OCI-LY3 (cell line): ENCODE data around the gene KRTAP5-11.

Experiments
- H2AFZ ChIP-seq: fragments of 200-600, 300-600 bp; shearing (Covaris generic); 2 replicates; pipeline ENCODE4 v1.6.0; 2014; ENCODE audit warnings: antibody characterized with exemption, low read depth, low read length
- H3K27ac ChIP-seq: fragments of 200-600, 300-600 bp; sonication (generic); 2 replicates; pipeline ENCODE4 v1.5.1; 2014; ENCODE audit warnings: mild to moderate bottlenecking, low read length, moderate library complexity, mixed read lengths
- H3K27me3 ChIP-seq: fragments of 200-600, 300-600 bp; sonication (generic); 2 replicates; pipeline ENCODE4 v1.6.1; 2014; ENCODE audit warnings: low read depth, low read length, mixed read lengths
- H3K36me3 ChIP-seq: fragments of 200-600, 300-600 bp; sonication (generic); replicated peaks from 2 replicates; pipeline ENCODE3; 2014; ENCODE audit warnings: low read depth, low read length, mixed read lengths
- H3K4me1 ChIP-seq: fragments of 300-600, 200-600 bp; sonication (generic); 2 replicates; pipeline ENCODE4 v1.6.1; 2014; ENCODE audit warnings: low read length, mixed read lengths
- H3K4me2 ChIP-seq: fragments of 200-600, 300-600 bp; sonication (generic); 2 replicates; pipeline ENCODE4 v1.6.1; 2014; ENCODE audit warnings: low read length, mixed read lengths
- H3K4me3 ChIP-seq: fragments of 300-600, 200-600 bp; sonication (generic); 2 replicates; pipeline ENCODE4 v1.5.1; 2014; ENCODE audit warnings: antibody characterized with exemption, mild to moderate bottlenecking, low read length, moderate library complexity
- H3K79me2 ChIP-seq: fragments of 300-600, 200-600 bp; shearing (Covaris generic); 2 replicates; pipeline ENCODE4 v1.6.1; 2014; ENCODE audit warnings: mild to moderate bottlenecking, low read length, mixed read lengths
- H3K9ac ChIP-seq: fragments of 300-600, 200-600 bp; shearing (Covaris generic); 2 replicates; pipeline ENCODE4 v1.6.0; 2014; ENCODE audit warnings: mild to moderate bottlenecking, low read length, moderate library complexity
- H3K9me3 ChIP-seq: fragments of 200-600, 300-600 bp; shearing (Covaris generic); 2 replicates; pipeline ENCODE4 v1.6.1; 2014; ENCODE audit warnings: low read length, mixed read lengths; ENCODE audit not compliant: insufficient read depth
- H4K20me1 ChIP-seq: fragments of 200-600, 300-600 bp; sonication (generic); 2 replicates; pipeline ENCODE4 v1.6.1; 2016; ENCODE audit warnings: low read length, mixed read lengths; ENCODE audit not compliant: insufficient read depth
- EZH2phosphoT487 ChIP-seq: fragments of 200-600 bp; shearing (Covaris generic); IDR thresholded peaks from 2 replicates; pipeline ENCODE4 v1.6.1; 2018; ENCODE audit warnings: antibody characterized with exemption, mixed run types, low read depth
- TF ChIP-seq, protein P1 (sequence below): fragments of 200-600, 300-600 bp; sonication (generic); IDR thresholded peaks from 2 replicates; pipeline ENCODE4 v1.5.1; 2014; ENCODE audit warnings: antibody characterized with exemption, low read length, low read depth

KRTAP5-11 gene

DNA sequence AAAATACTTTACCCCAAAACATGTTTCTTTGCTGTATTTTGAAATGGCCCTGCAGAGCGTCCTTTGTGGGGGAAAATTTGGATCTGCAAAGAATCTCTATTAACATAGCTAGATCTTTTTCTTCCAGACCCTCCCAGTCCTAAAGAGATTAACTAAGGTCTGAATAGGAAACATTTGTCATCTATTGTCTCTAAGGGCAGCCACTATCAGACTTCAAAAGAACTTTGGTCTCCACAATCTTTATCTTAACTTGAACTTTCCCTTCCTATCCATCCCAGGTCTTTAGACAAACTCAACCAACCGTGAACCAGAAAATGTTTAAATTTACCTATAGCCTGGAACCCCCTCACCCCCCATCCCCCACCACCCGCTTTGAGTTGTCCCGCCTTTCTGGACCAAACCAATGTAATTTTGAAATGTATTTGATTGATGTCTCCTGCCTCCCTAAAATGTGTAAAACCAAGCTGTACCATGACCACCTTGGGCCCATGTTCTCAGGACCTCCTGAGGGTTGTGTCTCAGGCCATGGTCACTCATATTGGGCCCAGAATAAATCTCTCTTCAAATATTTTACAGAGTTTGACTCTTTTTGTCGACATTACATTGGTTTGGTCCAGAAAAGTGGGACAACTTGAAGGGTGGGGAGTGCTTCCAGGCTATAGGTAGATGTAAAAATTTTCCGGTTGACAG, 38.0 kb downstream of the KRTAP5-11 start:
- no peak overlapping the region for H3K27ac ChIP-seq
- peaks cover 3% of the 10 kb centered on the region for H3K36me3 ChIP-seq
- H3K27me3 ChIP-seq = peaks cover 24% of the 10 kb centered on the region
- H3K79me2 ChIP-seq = no peaks in the 10 kb centered on the region
- no peak overlapping the region for H3K4me2 ChIP-seq
- H3K9ac ChIP-seq = no peak overlapping the region
- no peaks in the 10 kb centered on the region for H4K20me1 ChIP-seq
- H3K4me1 ChIP-seq = peaks cover 29% of the 10 kb centered on the region
- TF ChIP-seq, protein P1, sequence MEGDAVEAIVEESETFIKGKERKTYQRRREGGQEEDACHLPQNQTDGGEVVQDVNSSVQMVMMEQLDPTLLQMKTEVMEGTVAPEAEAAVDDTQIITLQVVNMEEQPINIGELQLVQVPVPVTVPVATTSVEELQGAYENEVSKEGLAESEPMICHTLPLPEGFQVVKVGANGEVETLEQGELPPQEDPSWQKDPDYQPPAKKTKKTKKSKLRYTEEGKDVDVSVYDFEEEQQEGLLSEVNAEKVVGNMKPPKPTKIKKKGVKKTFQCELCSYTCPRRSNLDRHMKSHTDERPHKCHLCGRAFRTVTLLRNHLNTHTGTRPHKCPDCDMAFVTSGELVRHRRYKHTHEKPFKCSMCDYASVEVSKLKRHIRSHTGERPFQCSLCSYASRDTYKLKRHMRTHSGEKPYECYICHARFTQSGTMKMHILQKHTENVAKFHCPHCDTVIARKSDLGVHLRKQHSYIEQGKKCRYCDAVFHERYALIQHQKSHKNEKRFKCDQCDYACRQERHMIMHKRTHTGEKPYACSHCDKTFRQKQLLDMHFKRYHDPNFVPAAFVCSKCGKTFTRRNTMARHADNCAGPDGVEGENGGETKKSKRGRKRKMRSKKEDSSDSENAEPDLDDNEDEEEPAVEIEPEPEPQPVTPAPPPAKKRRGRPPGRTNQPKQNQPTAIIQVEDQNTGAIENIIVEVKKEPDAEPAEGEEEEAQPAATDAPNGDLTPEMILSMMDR = no peak
- no peak for TF ChIP-seq EZH2phosphoT487
- H2AFZ ChIP-seq = no peak overlapping the region
- H3K9me3 ChIP-seq = peaks cover 9% of the 10 kb centered on the region; the same call in 1 of the 2 replicates
- H3K4me3 ChIP-seq = no peak overlapping the region

DNA sequence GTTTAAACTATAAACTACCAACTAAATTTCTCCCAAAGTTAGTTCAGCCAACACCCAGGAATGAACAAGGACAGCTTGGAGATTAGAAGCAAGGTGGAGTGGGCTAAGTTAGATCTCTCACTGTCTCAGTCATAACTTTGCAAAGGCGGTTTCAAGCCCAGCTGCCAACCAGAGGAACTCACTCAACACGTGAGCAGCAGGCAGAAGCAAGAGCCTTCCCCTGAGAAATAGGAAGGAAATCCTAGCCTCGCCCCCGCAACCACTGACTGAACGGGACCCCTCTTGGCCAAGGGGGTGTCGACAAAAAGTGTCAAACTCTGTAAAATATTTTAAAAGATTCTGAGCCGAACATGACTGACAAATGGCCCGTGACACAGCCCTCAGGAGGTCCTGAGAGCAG, 38.8 kb downstream of the KRTAP5-11 start:
- TF ChIP-seq, protein P1 = no peak
- TF ChIP-seq EZH2phosphoT487 = no peak
- H3K27me3 ChIP-seq = peaks cover 16% of the 10 kb centered on the region

DNA sequence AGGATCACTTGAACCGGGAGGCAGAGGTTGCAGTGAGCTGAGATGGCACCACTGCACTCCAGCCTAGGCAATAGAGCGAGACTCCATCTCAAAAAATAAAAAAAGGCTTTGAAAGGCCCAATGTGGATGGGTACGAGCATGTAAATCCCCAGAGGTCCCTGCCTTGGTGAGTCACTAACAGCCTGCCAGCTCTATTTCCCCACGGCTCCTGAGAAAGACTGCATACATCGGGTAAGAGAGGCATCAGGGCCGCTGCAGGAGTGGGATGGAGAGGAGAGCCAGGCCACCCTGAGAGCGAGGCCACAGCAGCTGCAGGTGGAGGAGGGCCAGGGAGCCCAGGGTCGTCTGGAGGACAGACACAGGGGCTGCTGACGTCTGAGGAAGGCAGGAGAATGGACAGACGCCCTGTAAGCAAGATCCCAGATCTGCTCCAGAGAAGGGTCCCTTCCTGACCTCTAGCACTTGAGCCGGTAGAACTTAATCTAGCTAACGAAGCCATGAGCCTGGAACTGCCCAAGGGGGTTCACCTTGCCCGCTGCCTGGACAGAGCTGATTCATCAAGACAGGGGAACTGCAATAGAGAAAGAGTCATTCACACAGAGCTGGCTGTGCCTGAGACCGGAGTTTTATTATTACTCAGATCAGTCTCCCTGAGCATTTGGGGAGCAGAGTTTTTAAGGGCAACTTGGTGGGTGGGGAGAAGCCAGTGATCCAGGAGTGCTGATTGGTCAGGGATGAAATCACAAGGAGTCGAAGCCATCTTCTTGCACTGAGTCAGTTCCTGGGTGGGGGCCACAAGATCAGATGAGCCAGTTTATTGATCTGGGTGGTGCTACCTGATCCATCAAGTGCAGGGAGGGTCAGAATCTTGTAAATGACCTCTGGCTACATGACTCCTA, 39.5 kb downstream of the KRTAP5-11 start:
- peak overlapping the region; percentile 52 for H3K4me3 ChIP-seq

More for the DNA sequence above, 38.8 kb downstream of the KRTAP5-11 start:
- peak overlapping the region; percentile 32; the same call in 1 of the 2 replicates for H2AFZ ChIP-seq
- peaks cover 3% of the 10 kb centered on the region for H3K36me3 ChIP-seq
- H3K9me3 ChIP-seq = peaks cover 9% of the 10 kb centered on the region; the same call in 1 of the 2 replicates
- H3K4me3 ChIP-seq = peak overlapping the region; percentile 52
- peaks cover 28% of the 10 kb centered on the region for H3K4me1 ChIP-seq
- H3K27ac ChIP-seq = peak overlapping the region; percentile 72
- no peaks in the 10 kb centered on the region for H4K20me1 ChIP-seq
- peak overlapping the region; percentile 40; the same call in 1 of the 2 replicates for H3K9ac ChIP-seq
- peak overlapping the region; percentile 78 for H3K4me2 ChIP-seq
- no peaks in the 10 kb centered on the region for H3K79me2 ChIP-seq

More for the DNA sequence above, 39.5 kb downstream of the KRTAP5-11 start:
- Histone ChIP-seq H3K79me2 (no peaks in the 10 kb centered on the region), H3K4me1 (peaks cover 28% of the 10 kb centered on the region), H3K27me3 (peaks cover 9% of the 10 kb centered on the region), H3K36me3 (peaks cover 3% of the 10 kb centered on the region), H3K9ac (peak overlapping the region; percentile 40; the same call in 1 of the 2 replicates), H4K20me1 (no peaks in the 10 kb centered on the region), H3K4me2 (peak overlapping the region; percentile 78), H2AFZ (peak overlapping the region; percentile 32; the same call in 1 of the 2 replicates), H3K27ac (peak overlapping the region; percentile 72), H3K9me3 (peaks cover 9% of the 10 kb centered on the region; the same call in 1 of the 2 replicates)
- TF ChIP-seq, protein P1 = no peak
- no peak for TF ChIP-seq EZH2phosphoT487
